ENCODE measurements around the gene NMRK2. TPM values are rescaled to one million over a fixed set of nuclear protein-coding genes. Genes with fewer than 3 reads are reported as not detected.
"Not testable (repeated sequence)": the region's sequence is repeated elsewhere in the genome, so short reads cannot be mapped to it uniquely, and the experiment has no call there.

NMRK2 gene
- total RNA-seq, 1 donor, result not detected

GRCh38 chr19:3916033-3916432 is 16.8 kb upstream of the NMRK2 start:
- H3K4me1 ChIP-seq (ENCODE audit: insufficient read depth, low read length), result no peaks in the 10 kb centered on the region

DNA sequence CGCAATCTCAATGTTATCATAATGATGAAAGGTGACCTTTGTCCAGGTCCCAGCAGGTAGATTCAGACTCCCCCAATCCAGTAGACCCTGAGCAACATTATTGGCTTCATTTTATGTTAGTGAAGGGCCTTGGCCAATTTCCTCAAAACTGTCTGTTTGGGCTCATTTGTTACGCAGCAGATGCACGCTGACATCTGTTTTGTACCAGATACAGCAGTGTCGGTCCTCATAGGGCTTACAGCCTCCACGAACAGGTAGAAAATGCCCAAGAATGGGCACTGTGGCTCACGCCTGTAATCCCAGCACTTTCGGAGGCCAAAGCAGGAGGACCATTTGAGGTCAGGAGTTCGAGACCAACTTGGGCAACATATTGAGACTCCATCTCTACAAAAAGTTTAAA is 13.1 kb upstream of the NMRK2 start:
- Histone ChIP-seq H3K27me3 (ENCODE audit: insufficient read depth, low read length) (no peaks in the 10 kb centered on the region), H3K4me1 (ENCODE audit: insufficient read depth, low read length) (no peaks in the 10 kb centered on the region), H3K9me3 (ENCODE audit: low read depth, low read length) (no peaks in the 10 kb centered on the region), H3K4me3 (ENCODE audit: low read length) (no peak overlapping the region)

More at GRCh38 chr19:3916033-3916432, 16.8 kb upstream of the NMRK2 start:
- Histone ChIP-seq H3K9me3 (ENCODE audit: low read depth, low read length) (no peaks in the 10 kb centered on the region), H3K27me3 (ENCODE audit: insufficient read depth, low read length) (no peaks in the 10 kb centered on the region), H3K4me3 (ENCODE audit: low read length) (no peak overlapping the region)

DNA sequence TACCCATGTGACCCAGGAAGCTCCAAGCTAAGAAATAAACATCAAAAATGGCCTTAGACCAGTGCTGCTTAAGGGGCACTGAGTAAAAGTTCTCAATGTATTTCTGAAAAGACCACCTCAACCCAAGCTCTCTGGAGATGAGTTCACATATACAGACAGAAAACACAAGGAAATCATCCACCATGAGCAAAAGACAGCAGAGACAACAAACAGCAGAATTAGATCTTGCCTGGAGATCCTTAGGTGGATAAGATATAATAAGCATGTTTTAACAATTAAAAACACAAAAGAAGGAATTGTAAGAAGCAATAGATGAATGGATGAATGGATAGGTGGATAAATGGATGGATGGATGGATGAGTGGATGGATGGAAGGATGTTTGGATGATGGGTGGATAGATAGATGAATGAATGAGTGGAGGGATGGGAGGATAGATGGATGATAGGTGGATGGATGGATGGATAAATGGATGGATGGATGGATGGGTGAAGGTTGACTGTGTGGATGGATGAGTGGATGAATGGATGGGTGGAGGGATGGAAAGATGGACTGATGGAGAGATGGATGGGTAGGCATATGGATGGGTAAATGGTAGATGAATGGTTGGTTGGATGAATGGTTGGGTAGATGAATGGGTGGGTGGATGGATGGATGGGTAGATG is 9.6 kb upstream of the NMRK2 start:
- Histone ChIP-seq H3K9me3 (ENCODE audit: low read depth, low read length) (no peaks in the 10 kb centered on the region), H3K4me3 (ENCODE audit: low read length) (no peak overlapping the region), H3K4me1 (ENCODE audit: insufficient read depth, low read length) (no peaks in the 10 kb centered on the region), H3K27me3 (ENCODE audit: insufficient read depth, low read length) (no peaks in the 10 kb centered on the region)

DNA sequence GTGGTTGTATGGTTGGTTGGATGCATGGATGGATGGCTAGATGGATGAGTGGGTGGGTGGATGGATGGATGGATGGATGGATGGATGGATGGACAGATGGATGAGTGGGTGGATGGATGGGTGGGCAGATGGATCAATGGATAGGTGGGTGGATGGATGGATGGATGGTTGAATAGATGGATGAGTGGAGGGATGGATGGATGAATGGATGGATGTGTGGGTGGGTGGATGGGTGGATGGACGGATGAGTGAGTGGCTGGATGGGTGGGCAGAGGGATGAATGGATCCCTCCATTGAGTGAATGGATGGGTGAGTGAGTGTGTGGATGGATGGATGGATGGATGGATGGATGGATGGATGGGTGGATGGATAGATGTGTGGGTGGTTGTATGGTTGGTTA is 9.0 kb upstream of the NMRK2 start:
- no peaks in the 10 kb centered on the region for H3K27me3 ChIP-seq (ENCODE audit: insufficient read depth, low read length)
- no peak overlapping the region for H3K4me3 ChIP-seq (ENCODE audit: low read length)
- no peaks in the 10 kb centered on the region for H3K4me1 ChIP-seq (ENCODE audit: insufficient read depth, low read length)
- no peaks in the 10 kb centered on the region for H3K9me3 ChIP-seq (ENCODE audit: low read depth, low read length)

GRCh38 chr19:3931041-3931440 is 1.8 kb upstream of the NMRK2 start:
- Histone ChIP-seq H3K9me3 (ENCODE audit: low read depth, low read length) (no peaks in the 10 kb centered on the region), H3K4me3 (ENCODE audit: low read length) (no peak overlapping the region), H3K4me1 (ENCODE audit: insufficient read depth, low read length) (no peaks in the 10 kb centered on the region), H3K27me3 (ENCODE audit: insufficient read depth, low read length) (peaks cover 7% of the 10 kb centered on the region)

GRCh38 chr19:3936506-3937442 is 3.9 kb downstream of the NMRK2 start:
- Histone ChIP-seq H3K9me3 (ENCODE audit: low read depth, low read length) (no peaks in the 10 kb centered on the region), H3K4me1 (ENCODE audit: insufficient read depth, low read length) (no peaks in the 10 kb centered on the region), H3K4me3 (ENCODE audit: low read length) (no peak overlapping the region), H3K27me3 (ENCODE audit: insufficient read depth, low read length) (peaks cover 7% of the 10 kb centered on the region)

- not testable (repeated sequence) for H3K9me3 ChIP-seq (ENCODE audit: low read depth, low read length); H3K4me3 ChIP-seq (ENCODE audit: low read length); H3K27me3 ChIP-seq (ENCODE audit: insufficient read depth, low read length); H3K4me1 ChIP-seq (ENCODE audit: insufficient read depth, low read length)
Measured at GRCh38 chr19:3938300-3938950, 5.6 kb downstream of the NMRK2 start.

- H3K4me1 ChIP-seq (ENCODE audit: insufficient read depth, low read length), result peaks cover 7% of the 10 kb centered on the region
- no peaks in the 10 kb centered on the region for H3K9me3 ChIP-seq (ENCODE audit: low read depth, low read length)
- no peaks in the 10 kb centered on the region for H3K27me3 ChIP-seq (ENCODE audit: insufficient read depth, low read length)
- H3K4me3 ChIP-seq (ENCODE audit: low read length), result no peak overlapping the region
Measured at GRCh38 chr19:3942790-3943409, 10.0 kb downstream of the NMRK2 start.

- peaks cover 7% of the 10 kb centered on the region for H3K4me1 ChIP-seq (ENCODE audit: insufficient read depth, low read length)
- H3K9me3 ChIP-seq (ENCODE audit: low read depth, low read length), result no peaks in the 10 kb centered on the region
- H3K4me3 ChIP-seq (ENCODE audit: low read length), result no peak overlapping the region
- H3K27me3 ChIP-seq (ENCODE audit: insufficient read depth, low read length), result no peaks in the 10 kb centered on the region
Measured at GRCh38 chr19:3944018-3944721, 11.3 kb downstream of the NMRK2 start.

GRCh38 chr19:3945838-3946237 is 13.0 kb downstream of the NMRK2 start:
- H3K4me3 ChIP-seq (ENCODE audit: low read length), result no peak overlapping the region
- no peaks in the 10 kb centered on the region for H3K27me3 ChIP-seq (ENCODE audit: insufficient read depth, low read length)
- peaks cover 18% of the 10 kb centered on the region for H3K4me1 ChIP-seq (ENCODE audit: insufficient read depth, low read length)
- H3K9me3 ChIP-seq (ENCODE audit: low read depth, low read length), result no peaks in the 10 kb centered on the region

- H3K4me3 ChIP-seq (ENCODE audit: low read length); H3K27me3 ChIP-seq (ENCODE audit: insufficient read depth, low read length); H3K9me3 ChIP-seq (ENCODE audit: low read depth, low read length): not testable (repeated sequence)
- H3K4me1 ChIP-seq (ENCODE audit: insufficient read depth, low read length), result peaks cover 28% of the 10 kb centered on the region
Measured at GRCh38 chr19:3947316-3947933, 14.6 kb downstream of the NMRK2 start.

DNA sequence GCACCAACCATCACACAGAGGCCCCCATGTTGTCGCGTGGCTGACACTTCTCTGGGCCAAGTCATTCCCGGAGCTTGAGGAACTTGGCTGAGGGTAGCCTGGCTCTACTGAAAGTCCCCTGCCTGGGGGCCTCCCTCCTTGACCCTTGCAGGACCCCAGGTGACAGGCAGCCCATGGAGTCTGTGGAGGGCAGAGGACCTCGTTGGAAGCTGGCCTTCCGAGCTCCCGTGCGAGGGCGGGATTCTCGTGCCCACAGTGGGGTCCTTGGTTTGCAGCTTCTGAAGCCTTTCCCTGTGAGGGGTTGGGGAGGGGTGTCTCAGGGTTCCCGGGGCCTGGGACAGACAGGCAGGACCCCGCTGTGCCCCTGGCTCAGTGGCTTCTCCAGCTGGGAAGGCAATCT is 16.4 kb downstream of the NMRK2 start:
- H3K4me3 ChIP-seq (ENCODE audit: low read length), result no peak overlapping the region
- H3K4me1 ChIP-seq (ENCODE audit: insufficient read depth, low read length), result peaks cover 24% of the 10 kb centered on the region
- H3K9me3 ChIP-seq (ENCODE audit: low read depth, low read length), result no peaks in the 10 kb centered on the region
- H3K27me3 ChIP-seq (ENCODE audit: insufficient read depth, low read length), result no peaks in the 10 kb centered on the region

DNA sequence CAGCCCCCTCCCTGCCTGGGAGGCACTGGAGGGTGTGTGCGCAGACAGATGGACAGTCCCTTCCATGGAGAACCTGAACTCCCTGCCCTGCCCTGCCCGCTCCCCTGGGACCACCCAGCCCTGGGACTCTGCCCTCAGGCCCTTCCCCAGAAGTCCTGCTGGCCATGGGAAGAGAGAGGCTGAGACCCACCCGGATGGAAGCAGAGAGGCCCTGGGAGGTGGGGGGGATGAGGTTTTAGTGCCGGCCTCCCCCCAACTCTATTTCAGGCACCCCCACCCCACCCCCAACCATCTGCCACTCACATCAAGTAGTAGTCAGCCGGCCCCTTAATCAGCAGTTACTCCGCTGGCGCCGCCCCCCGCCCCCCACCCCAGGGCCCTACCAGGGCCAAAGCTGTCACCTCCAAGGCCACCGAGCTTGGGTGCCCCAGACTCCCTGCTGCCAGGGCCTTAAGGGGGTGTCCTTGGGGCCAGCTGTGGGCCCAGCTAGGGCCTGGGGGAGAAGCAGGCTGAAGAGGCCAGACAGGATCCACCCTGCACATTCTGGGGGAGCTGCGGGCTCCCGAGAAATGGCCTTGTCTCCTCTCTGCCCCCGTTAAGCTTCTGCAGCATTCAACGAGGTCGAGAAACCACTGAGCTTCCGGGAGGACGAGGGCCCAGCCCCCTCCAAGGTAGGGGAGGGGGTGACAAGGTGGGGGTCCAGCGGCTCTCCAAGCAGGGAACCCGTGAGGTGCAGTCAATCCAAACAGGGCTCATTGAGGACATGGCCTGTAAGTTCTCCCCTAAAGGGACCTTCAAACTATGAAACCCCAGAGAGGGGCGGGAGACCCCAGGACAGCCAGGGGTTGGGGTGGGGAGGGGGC is 17.4 kb downstream of the NMRK2 start:
- H3K4me3 ChIP-seq (ENCODE audit: low read length), result no peak overlapping the region
- no peaks in the 10 kb centered on the region for H3K9me3 ChIP-seq (ENCODE audit: low read depth, low read length)
- H3K4me1 ChIP-seq (ENCODE audit: insufficient read depth, low read length), result peaks cover 21% of the 10 kb centered on the region
- H3K27me3 ChIP-seq (ENCODE audit: insufficient read depth, low read length), result no peaks in the 10 kb centered on the region
